Measurements from ENCODE around the gene COL20A1. TPM values are rescaled to one million over a fixed set of nuclear protein-coding genes. Genes with fewer than 3 reads are reported as not detected.

The COL20A1 gene
- polyA plus RNA-seq, 2 of the 4 experiments (the other 2 are of a cell fraction) = 0.21 to 0.93 TPM

DNA sequence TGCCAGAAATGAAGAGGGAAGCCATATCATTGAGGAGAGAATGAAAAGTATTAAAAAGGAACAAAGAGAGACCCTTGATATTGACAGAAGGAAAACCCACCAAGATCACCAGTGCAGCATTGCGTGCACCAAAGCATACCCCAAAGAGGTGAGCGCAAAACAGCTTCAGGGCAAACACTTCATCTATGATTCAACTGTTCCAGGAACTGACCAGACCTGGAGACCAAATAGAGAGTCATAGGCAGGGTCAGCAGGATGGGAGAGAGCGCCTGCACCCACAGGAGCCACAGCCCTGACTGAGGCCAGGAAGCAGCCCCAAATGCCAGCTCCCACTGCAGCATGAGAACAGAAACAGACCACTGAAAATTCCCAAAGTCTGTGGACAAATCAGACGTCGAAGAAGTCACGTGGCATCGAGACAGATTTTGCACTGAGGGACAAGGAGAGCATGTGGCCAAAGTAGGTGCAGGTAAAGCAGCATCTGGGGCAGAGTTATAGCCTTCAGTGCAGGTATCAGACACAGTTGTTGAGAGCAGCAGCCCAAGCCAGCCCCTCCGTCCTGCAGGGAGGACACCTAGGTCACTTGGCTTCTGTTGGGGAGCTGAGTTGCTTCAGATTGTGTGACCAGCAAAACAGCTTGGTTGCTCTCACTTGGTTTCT lies 38.9 kb downstream of the COL20A1 start:
- FAIRE-seq (no peak), DNase-seq (ENCODE audit: low read depth in 1 of 2, low spot score in 1 of 2) (no peak)
- POLR2A ChIA-PET = no interaction called here

DNA sequence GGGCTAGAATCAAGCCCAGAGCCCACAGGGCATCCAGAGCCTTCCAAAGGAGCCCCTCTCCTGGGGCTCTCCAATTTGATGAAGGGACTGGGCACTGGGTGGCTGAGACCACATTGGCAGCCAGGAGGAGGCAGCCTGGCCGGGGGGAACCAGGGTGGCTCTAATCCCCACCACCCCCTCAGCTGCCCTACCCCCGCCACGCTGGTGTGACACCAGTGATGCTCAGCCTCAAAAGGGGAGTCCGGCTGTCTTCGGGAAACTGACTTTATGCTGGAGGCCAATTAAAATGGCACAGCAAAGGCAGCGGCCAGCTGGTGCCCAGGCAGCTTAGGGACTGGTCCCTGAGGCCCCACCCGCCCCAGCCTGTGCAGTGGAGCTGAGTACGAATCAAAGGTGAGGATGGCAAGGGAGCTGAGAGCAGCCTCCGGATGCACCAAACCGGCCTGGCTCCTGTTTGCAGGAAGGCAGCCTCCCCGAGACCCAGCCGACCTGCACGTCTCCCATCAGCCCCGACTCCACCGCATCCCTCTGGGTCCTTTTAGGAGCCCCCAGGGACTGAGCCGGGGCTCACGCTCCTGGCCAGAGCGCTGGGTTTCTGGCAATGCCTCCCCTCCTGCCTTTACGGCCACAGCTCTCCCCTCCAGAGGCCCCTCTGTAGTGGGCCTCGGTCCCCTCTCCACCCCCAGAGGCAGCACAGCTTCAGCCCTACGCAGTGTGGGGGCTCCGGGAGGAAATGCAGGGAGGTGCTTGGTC lies 39.7 kb downstream of the COL20A1 start:
- Histone ChIP-seq H3K27ac (no peak overlapping the region), H3K4me3 (no peak overlapping the region), H3K9me3 (peaks cover 9% of the 10 kb centered on the region; the same call in 2 of the 3 replicates), H3K4me2 (no peak overlapping the region), H3K4me1 (no peaks in the 10 kb centered on the region)
- ATAC-seq (no peak), DNase-seq (ENCODE audit: low read depth in 1 of 2, low spot score in 1 of 2) (no peak), FAIRE-seq (no peak)
- ChIA-PET CTCF (interaction anchor here (0.9 to 3.5 kb wide), 7 partner anchors 22 to 277 kb away, joined by 3 to 20 read pairs (median 4); no protein-coding TSS in a partner anchor), POLR2A (no interaction called here)
- 58% methylated on average over 13 of the region's 22 CpGs for WGBS (ENCODE audit: missing lambda C conversion rate)
- TF ChIP-seq, protein P1, sequence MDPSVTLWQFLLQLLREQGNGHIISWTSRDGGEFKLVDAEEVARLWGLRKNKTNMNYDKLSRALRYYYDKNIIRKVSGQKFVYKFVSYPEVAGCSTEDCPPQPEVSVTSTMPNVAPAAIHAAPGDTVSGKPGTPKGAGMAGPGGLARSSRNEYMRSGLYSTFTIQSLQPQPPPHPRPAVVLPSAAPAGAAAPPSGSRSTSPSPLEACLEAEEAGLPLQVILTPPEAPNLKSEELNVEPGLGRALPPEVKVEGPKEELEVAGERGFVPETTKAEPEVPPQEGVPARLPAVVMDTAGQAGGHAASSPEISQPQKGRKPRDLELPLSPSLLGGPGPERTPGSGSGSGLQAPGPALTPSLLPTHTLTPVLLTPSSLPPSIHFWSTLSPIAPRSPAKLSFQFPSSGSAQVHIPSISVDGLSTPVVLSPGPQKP (IDR thresholded peaks at IDR 0.05; ENCODE audit: low read depth, low read length) = no peak
- no peak for TF ChIP-seq RNF2 (IDR thresholded peaks at IDR 0.05; ENCODE audit: borderline replicate concordance, low read depth)

More for the DNA sequence above, 38.9 kb downstream of the COL20A1 start:
- Histone ChIP-seq H3K9me3 (peaks cover 9% of the 10 kb centered on the region; the same call in 2 of the 3 replicates), H3K4me2 (no peak overlapping the region), H3K4me1 (no peaks in the 10 kb centered on the region), H3K4me3 (no peak overlapping the region), H3K27ac (no peak overlapping the region)
- ATAC-seq = no peak
- CTCF ChIA-PET = interaction anchor here (0.8 to 3.5 kb wide), 6 partner anchors 21 to 108 kb away, joined by 3 to 20 read pairs (median 4); no protein-coding TSS in a partner anchor
- 67% methylated on average over 8 of the region's 8 CpGs for WGBS (ENCODE audit: missing lambda C conversion rate)
- TF ChIP-seq, protein P2, sequence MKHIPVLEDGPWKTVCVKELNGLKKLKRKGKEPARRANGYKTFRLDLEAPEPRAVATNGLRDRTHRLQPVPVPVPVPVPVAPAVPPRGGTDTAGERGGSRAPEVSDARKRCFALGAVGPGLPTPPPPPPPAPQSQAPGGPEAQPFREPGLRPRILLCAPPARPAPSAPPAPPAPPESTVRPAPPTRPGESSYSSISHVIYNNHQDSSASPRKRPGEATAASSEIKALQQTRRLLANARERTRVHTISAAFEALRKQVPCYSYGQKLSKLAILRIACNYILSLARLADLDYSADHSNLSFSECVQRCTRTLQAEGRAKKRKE (CRISPR knock-in tag; IDR thresholded peaks at IDR 0.05; ENCODE audit: low read depth) = no peak

DNA sequence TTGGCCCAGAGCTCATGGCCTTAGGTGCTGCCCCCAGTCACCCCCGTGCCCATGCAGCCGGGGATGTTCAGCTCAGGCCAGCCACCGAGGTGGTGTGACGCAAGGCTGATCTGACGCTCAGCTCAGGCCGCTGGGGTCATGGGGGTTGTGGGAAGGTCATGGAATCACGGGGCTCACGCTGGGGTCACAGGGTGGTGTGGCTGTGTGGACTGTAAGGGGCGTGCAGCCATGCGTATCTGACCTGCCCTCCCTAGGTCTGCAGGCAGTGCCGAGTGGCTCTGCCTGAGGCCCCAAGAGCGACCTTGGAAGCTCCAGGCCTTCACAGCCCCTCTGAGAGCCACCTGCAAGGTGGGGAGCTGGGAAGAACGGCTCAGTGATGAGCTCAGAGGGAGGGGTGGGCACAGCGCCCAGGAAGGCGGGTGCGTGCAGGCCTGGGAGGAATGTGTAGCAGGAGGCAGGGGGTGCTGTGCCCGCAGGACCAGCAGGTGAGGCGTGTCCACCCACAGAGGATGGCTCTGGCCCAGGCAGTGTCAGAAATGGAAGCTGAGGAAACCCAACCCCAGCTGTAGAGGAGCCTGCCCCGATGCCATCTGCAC lies 40.4 kb downstream of the COL20A1 start:
- Histone ChIP-seq H3K4me1 (no peaks in the 10 kb centered on the region), H3K9me3 (peaks cover 9% of the 10 kb centered on the region; the same call in 2 of the 3 replicates), H3K4me2 (no peak overlapping the region), H3K4me3 (no peak overlapping the region), H3K27ac (no peak overlapping the region)
- ChIA-PET POLR2A (no interaction called here), CTCF (interaction anchor here (1.0 to 3.5 kb wide), 9 partner anchors 12 to 278 kb away, joined by 3 to 20 read pairs (median 4); no protein-coding TSS in a partner anchor)
- WGBS (ENCODE audit: missing lambda C conversion rate) = 64% methylated on average over 9 of the region's 19 CpGs
- no peak for TF ChIP-seq MYC (IDR thresholded peaks at IDR 0.05; ENCODE audit: borderline replicate concordance, low read length)
- TF ChIP-seq NFE2L2 (conservative IDR thresholded peaks at IDR 0.05; ENCODE audit: low read length) = no peak
- no peak for TF ChIP-seq HOXB13 (CRISPR knock-in tag; IDR thresholded peaks at IDR 0.05; ENCODE audit: low read depth)
- TF ChIP-seq HEYL (CRISPR knock-in tag; IDR thresholded peaks at IDR 0.05) = no peak
- TF ChIP-seq EP300 (IDR thresholded peaks at IDR 0.05) = no peak
- TF ChIP-seq, protein P2 (CRISPR knock-in tag; IDR thresholded peaks at IDR 0.05; ENCODE audit: low read depth) = no peak
- TF ChIP-seq, protein P3, sequence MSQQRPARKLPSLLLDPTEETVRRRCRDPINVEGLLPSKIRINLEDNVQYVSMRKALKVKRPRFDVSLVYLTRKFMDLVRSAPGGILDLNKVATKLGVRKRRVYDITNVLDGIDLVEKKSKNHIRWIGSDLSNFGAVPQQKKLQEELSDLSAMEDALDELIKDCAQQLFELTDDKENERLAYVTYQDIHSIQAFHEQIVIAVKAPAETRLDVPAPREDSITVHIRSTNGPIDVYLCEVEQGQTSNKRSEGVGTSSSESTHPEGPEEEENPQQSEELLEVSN (IDR thresholded peaks at IDR 0.05; ENCODE audit: borderline replicate concordance, low read depth) = no peak
- FAIRE-seq (no peak), DNase-seq (ENCODE audit: low read depth in 1 of 2, low spot score in 1 of 2) (no peak), ATAC-seq (no peak)

DNA sequence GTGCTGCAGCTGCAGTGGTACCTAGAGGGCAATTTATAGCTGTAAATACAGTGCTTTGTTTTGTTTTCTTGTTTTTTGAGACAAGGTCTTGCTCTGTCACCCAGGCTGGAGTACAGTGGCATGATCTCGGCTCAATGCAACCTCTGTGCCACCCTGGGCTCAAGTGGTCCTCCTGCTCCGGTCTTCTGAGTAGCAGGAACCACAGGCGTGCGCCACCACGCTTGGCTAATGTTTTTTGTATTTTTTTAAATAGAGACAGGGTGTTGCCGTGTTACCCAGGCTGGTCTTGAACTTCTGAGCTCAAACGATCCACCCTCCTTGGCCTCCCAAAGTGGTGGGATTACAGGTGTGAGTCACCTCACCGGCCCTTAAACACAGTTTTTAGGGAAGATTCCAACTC lies 41.4 kb downstream of the COL20A1 start:
- FAIRE-seq (no peak), DNase-seq (ENCODE audit: low read depth in 1 of 2, low spot score in 1 of 2) (no peak), ATAC-seq (no peak)
- Histone ChIP-seq H3K27ac (no peak overlapping the region), H3K9me3 (peaks cover 11% of the 10 kb centered on the region; the same call in 2 of the 3 replicates), H3K4me2 (no peak overlapping the region), H3K4me1 (no peaks in the 10 kb centered on the region), H3K4me3 (no peak overlapping the region)
- 71% methylated on average over 8 of the region's 8 CpGs for WGBS (ENCODE audit: missing lambda C conversion rate)
- ChIA-PET CTCF (interaction anchor here (1.2 to 3.5 kb wide), 5 partner anchors 11 to 151 kb away, joined by 3 to 20 read pairs (median 4); no protein-coding TSS in a partner anchor), POLR2A (no interaction called here)
- TF ChIP-seq EHMT2 (IDR thresholded peaks at IDR 0.05; ENCODE audit: low read depth) (no peak), FOSL2 (IDR thresholded peaks at IDR 0.05) (no peak), FOSL2 (CRISPR knock-in tag; IDR thresholded peaks at IDR 0.05) (no peak), RARB (CRISPR knock-in tag; IDR thresholded peaks at IDR 0.05) (no peak), HOXB13 (CRISPR knock-in tag; IDR thresholded peaks at IDR 0.05; ENCODE audit: low read depth) (no peak), ESRRA (IDR thresholded peaks at IDR 0.05; ENCODE audit: borderline replicate concordance, low read length) (no peak), ZNF302 (CRISPR knock-in tag; IDR thresholded peaks at IDR 0.05) (no peak)
- TF ChIP-seq, protein P4, sequence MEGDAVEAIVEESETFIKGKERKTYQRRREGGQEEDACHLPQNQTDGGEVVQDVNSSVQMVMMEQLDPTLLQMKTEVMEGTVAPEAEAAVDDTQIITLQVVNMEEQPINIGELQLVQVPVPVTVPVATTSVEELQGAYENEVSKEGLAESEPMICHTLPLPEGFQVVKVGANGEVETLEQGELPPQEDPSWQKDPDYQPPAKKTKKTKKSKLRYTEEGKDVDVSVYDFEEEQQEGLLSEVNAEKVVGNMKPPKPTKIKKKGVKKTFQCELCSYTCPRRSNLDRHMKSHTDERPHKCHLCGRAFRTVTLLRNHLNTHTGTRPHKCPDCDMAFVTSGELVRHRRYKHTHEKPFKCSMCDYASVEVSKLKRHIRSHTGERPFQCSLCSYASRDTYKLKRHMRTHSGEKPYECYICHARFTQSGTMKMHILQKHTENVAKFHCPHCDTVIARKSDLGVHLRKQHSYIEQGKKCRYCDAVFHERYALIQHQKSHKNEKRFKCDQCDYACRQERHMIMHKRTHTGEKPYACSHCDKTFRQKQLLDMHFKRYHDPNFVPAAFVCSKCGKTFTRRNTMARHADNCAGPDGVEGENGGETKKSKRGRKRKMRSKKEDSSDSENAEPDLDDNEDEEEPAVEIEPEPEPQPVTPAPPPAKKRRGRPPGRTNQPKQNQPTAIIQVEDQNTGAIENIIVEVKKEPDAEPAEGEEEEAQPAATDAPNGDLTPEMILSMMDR (IDR thresholded peaks at IDR 0.05) = no peak
- TF ChIP-seq, protein P5, sequence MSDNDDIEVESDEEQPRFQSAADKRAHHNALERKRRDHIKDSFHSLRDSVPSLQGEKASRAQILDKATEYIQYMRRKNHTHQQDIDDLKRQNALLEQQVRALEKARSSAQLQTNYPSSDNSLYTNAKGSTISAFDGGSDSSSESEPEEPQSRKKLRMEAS (IDR thresholded peaks at IDR 0.05) = no peak
- TF ChIP-seq, protein P1 (IDR thresholded peaks at IDR 0.05; ENCODE audit: low read depth, low read length) = no peak

Data from A549 (cell line).